K562 (cell line): Measurements from ENCODE around the gene CRYBG1. TPM values are rescaled to one million over a fixed set of nuclear protein-coding genes. Genes with fewer than 3 reads are reported as not detected.

Experiments used
- ATAC-seq: fragments of 200-7000 bp; cut with Tn5 transposase; 3 replicates; pipeline ENCODE4 v1.9.1; 2020; ENCODE audit warnings: moderate library complexity
- BruUV-seq: library from RNA; stranded (reverse); fragments of 400-500 nt; replicated peaks from 2 replicates; lab custom pipeline; 2021; lab: Mats Ljungman, UMichigan
- CTCF ChIA-PET: fragments of 300-600 bp; formaldehyde crosslinking; extraction: SDS; loops from one replicate; lab custom pipeline; 2021; ENCODE audit warnings: low intra/inter-chr PET ratio; lab: Yijun Ruan, JAX
- POLR2A ChIA-PET: fragments of 300-600, 350-650 bp; sonication (Branson Sonifier 250); formaldehyde crosslinking; extraction: SDS; loops from one replicate; lab custom pipeline; 2021; ENCODE audit warnings: antibody characterized with exemption, inconsistent platforms; lab: Yijun Ruan, JAX
- DNase-seq, 4 experiments: peaks; one replicate each; pipeline versions ENCODE4 v3.0.0 to v3.0.0-alpha.2; 2011 to 2018; ENCODE audit warnings: low spot score in 3 of 4, mixed read lengths in 3 of 4; ENCODE audit errors: extremely low read depth in 1 of 4
- FAIRE-seq: peaks from 2 replicates; lab custom pipeline; 2011; peaks lifted over from hg19 to GRCh38; lab: Jason Lieb, UNC
- H2AFZ ChIP-seq: 2 replicates; pipeline ENCODE4 v1.6.0; 2011; ENCODE audit warnings: low read depth, low read length, control low read depth, inconsistent platforms
- H3K27ac ChIP-seq: fragments of 200-600 bp; 3 replicates; pipeline ENCODE4 v1.8.0; 2011; ENCODE audit warnings: low read depth, mild to moderate bottlenecking, control low read depth, inconsistent platforms, low read length, moderate library complexity, mixed read lengths; ENCODE audit errors: extremely low read depth
- H3K27me3 ChIP-seq, 2 experiments: fragments of 300-600 bp in 1 of 2; 2 replicates in 1 of 2; 3 replicates in 1 of 2; pipeline versions ENCODE4 v1.6.0 to v1.8.0; 2011; ENCODE audit warnings: inconsistent platforms in 2 of 2, low read length in 2 of 2, mild to moderate bottlenecking in 1 of 2, mixed read lengths in 1 of 2, moderate library complexity in 1 of 2; ENCODE audit not compliant: control insufficient read depth in 2 of 2, insufficient read depth in 2 of 2
- H3K36me3 ChIP-seq: fragments of 300-600 bp; 3 replicates; pipeline ENCODE4 v1.8.0; 2011; ENCODE audit warnings: mild to moderate bottlenecking, low read length, inconsistent platforms; ENCODE audit not compliant: control insufficient read depth, insufficient read depth
- H3K4me1 ChIP-seq, 2 experiments: fragments of 200-600 bp in 1 of 2; replicated peaks in 1 of 2; 2 replicates in 1 of 2; 3 replicates in 1 of 2; pipeline versions ENCODE4 v1.5.1 to v1.8.0; 2011; ENCODE audit warnings: inconsistent platforms in 2 of 2, low read length in 2 of 2, mild to moderate bottlenecking in 1 of 2, mixed read lengths in 1 of 2, moderate library complexity in 1 of 2; ENCODE audit not compliant: control insufficient read depth in 2 of 2, insufficient read depth in 2 of 2
- H3K4me2 ChIP-seq: 2 replicates; pipeline ENCODE4 v1.6.1; 2011; ENCODE audit warnings: low read length, control low read depth, inconsistent platforms, mixed read lengths; ENCODE audit not compliant: insufficient read depth
- H3K4me3 ChIP-seq: fragments of 200-600 bp; sonication (generic), shearing (Covaris generic); 2 replicates; pipeline ENCODE4 v1.5.1; 2016; ENCODE audit warnings: control low read depth, inconsistent platforms
- H3K79me2 ChIP-seq: fragments of 200-600 bp; 3 replicates; pipeline ENCODE4 v1.8.0; 2011; ENCODE audit warnings: low read length, inconsistent platforms; ENCODE audit not compliant: control insufficient read depth, insufficient read depth
- H3K9ac ChIP-seq, 2 experiments: 2 replicates each; pipeline versions ENCODE4 v1.6.0 to v1.6.1; 2011; ENCODE audit warnings: low read depth in 2 of 2, low read length in 2 of 2, control low read depth in 1 of 2, inconsistent platforms in 1 of 2, mild to moderate bottlenecking in 1 of 2, mixed read lengths in 1 of 2; ENCODE audit not compliant: insufficient read depth in 1 of 2
- H3K9me1 ChIP-seq: one replicate; pipeline ENCODE4 v1.6.0; 2011; ENCODE audit warnings: inconsistent platforms, mild to moderate bottlenecking, low read length, moderate library complexity; ENCODE audit not compliant: control insufficient read depth, insufficient read depth
- H3K9me3 ChIP-seq: replicated peaks from 2 replicates; pipeline ENCODE4 v1.5.1; 2011; ENCODE audit warnings: low read depth, low read length, inconsistent platforms; ENCODE audit not compliant: control insufficient read depth, insufficient read depth
- H4K20me1 ChIP-seq: replicated peaks from 2 replicates; pipeline ENCODE4 v1.6.1; 2011; ENCODE audit warnings: low read length, inconsistent platforms, mixed read lengths; ENCODE audit not compliant: control insufficient read depth, insufficient read depth
- ARHGAP35 ChIP-seq: fragments of 450-650 bp; IDR thresholded peaks from 2 replicates; pipeline ENCODE4 v1.6.1; 2018; ENCODE audit not compliant: partially characterized antibody
- ARID4B ChIP-seq: sonication (generic); formaldehyde crosslinking; IDR thresholded peaks from 2 replicates; pipeline ENCODE4 v1.8.0; 2022; ENCODE audit warnings: mild to moderate bottlenecking, missing genetic modification reagents
- FOSL1 ChIP-seq: fragments of 200-800 bp; sonication (Bioruptor generic); conservative IDR thresholded peaks from 2 replicates; pipeline ENCODE4 v1.6.1; 2016; ENCODE audit warnings: missing genetic modification characterization, missing compliant biosample characterization
- JUND ChIP-seq, 2 experiments: IDR thresholded peaks; 2 replicates in 1 of 2; 3 replicates in 1 of 2; pipeline ENCODE4 v1.6.1; 2011; ENCODE audit warnings: borderline replicate concordance in 2 of 2, low read depth in 2 of 2, low read length in 2 of 2, improper control_type of control experiment in 1 of 2, missing biosample characterization in 1 of 2, missing genetic modification characterization in 1 of 2, missing genetic modification reagents in 1 of 2
- ZNF121 ChIP-seq: sonication (generic); formaldehyde crosslinking; conservative IDR thresholded peaks from 2 replicates; pipeline ENCODE4 v1.8.0; 2022; ENCODE audit warnings: missing genetic modification reagents
- WGBS: fragments of 100-300 bp; shearing (Covaris generic); methylation state at CpG from one replicate; pipeline ENCODE4 v1.1.6; 2016; ENCODE audit warnings: low coverage, mixed read lengths; ENCODE audit not compliant: insufficient coverage; ENCODE audit errors: missing lambda C conversion rate; 5-methylcytosine and 5-hydroxymethylcytosine counted together
- in situ Hi-C: fragments of 300-500 bp; cut with MboI; formaldehyde crosslinking; loops from 4 replicates; pipeline ENCODE4 v1.15.0; 2018; ENCODE audit warnings: inconsistent platforms, mixed read lengths
- intact Hi-C: fragments of 100-400 bp; cut with micrococcal nuclease; formaldehyde crosslinking; loops from 2 replicates; pipeline ENCODE4 v1.14.2; 2022
- polyA plus RNA-seq, 8 experiments: library from polyadenylated mRNA; depleted of rRNA in 4 of 8; stranded (reverse) in 5 of 8; unstranded in 3 of 8; fragments of >200 nt; fragmentation: Nextera tagmentation in 2 of 8; fragmentation: Illumina TruSeq in 1 of 8; extraction: Ambion mirVana in 2 of 8; extraction: Trizol in 1 of 8; gene quantifications; 2 replicates each; pipeline versions ENCODE4 v1.2.1 to v1.2.3, GENCODE V29; 2011 to 2014; ENCODE audit warnings: inconsistent platforms in 1 of 8, missing spikeins in 1 of 8
- total RNA-seq, 7 experiments: library from RNA; depleted of rRNA in 6 of 7; stranded (reverse); fragments of >200 nt in 6 of 7; fragmentation: Illumina TruSeq in 2 of 7; extraction: Trizol in 2 of 7; gene quantifications; 2 replicates each; pipeline versions ENCODE4 v1.2.1 to v1.2.3, GENCODE V29; 2011 to 2021; ENCODE audit warnings: low replicate concordance in 1 of 7
- TF ChIP-seq, protein P1 (sequence below): sonication (generic); formaldehyde crosslinking; IDR thresholded peaks from 2 replicates; pipeline ENCODE4 v1.8.1; 2023; ENCODE audit warnings: mild to moderate bottlenecking, missing genetic modification reagents, moderate library complexity

The CRYBG1 gene
- total and polyA plus RNA-seq, 9 of the 15 experiments (the other 6 are each of a cell fraction or from before 2014, with no cell fraction given): 0.07 to 0.47 (median 0.11) TPM

DNA sequence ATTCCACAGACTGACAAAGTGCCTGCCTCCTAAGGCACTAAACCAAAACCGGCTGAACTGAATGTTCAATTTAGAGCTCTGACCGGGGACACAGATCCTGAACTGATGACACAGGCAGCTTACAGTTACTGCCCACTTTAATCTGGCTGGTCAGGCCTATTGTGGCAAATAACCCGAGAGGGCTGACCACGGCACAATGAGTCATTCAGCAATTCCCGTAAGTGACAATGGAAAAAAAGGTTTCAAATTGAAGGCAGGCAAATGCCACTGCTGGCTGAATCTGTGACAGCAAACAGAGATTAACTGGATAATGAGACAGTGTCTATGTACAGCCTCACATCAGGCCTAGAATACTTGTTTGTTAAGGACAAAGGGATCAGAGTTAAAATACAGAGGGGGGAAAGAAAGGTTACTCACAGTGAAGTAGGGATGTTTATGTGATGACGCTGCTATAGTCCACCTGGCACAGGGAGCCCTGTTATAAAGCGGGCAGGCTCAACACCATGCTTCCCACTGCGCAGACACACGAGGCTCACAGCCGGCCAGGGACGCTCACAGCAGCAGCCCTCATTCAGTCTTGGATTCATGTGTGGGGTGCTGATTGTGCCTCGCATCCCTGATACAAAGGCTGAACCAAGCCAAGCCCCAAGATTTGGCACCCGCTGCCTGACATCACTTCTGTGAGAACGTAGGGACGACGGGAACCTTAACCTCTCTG is 214.4 kb downstream of the CRYBG1 start:
- DNase-seq: peak in 1 of 4 experiments; percentile 4
- H3K4me1 ChIP-seq: no peaks in the 10 kb centered on the region
- no peaks in the 10 kb centered on the region for H3K79me2 ChIP-seq
- H3K36me3 ChIP-seq: peaks cover 10% of the 10 kb centered on the region; the same call in 1 of the 3 replicates
- no peak overlapping the region for H3K4me3 ChIP-seq
- TF ChIP-seq, protein P1, sequence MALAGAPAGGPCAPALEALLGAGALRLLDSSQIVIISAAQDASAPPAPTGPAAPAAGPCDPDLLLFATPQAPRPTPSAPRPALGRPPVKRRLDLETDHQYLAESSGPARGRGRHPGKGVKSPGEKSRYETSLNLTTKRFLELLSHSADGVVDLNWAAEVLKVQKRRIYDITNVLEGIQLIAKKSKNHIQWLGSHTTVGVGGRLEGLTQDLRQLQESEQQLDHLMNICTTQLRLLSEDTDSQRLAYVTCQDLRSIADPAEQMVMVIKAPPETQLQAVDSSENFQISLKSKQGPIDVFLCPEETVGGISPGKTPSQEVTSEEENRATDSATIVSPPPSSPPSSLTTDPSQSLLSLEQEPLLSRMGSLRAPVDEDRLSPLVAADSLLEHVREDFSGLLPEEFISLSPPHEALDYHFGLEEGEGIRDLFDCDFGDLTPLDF (CRISPR knock-in tag): no peak
- no peak for TF ChIP-seq ARID4B (CRISPR knock-in tag)
- TF ChIP-seq JUND (IDR thresholded peaks at IDR 0.05; ENCODE audit: borderline replicate concordance, low read depth, low read length): 0 out of 2 replicates have a peak, but pooled peaks have one; percentile 10
- no peak for TF ChIP-seq JUND (tag; IDR thresholded peaks at IDR 0.05; ENCODE audit: borderline replicate concordance, low read depth, low read length)
- TF ChIP-seq FOSL1 (tag): peak; percentile 73
- TF ChIP-seq ARHGAP35: no peak
- no peak for TF ChIP-seq ZNF121 (CRISPR knock-in tag)
- H3K4me2 ChIP-seq: no peak overlapping the region
- no peak overlapping the region for H3K9ac ChIP-seq
- no peak for FAIRE-seq
- no peak for ATAC-seq
- ChIA-PET CTCF (no interaction called here), POLR2A (no interaction called here)
- in situ Hi-C loops: loop anchor here (25.0 kb wide), 1 partner anchor 412 kb away; no protein-coding TSS in a partner anchor
- no TSS peak for BruUV-seq
- no peak overlapping the region for H2AFZ ChIP-seq
- H3K27me3 ChIP-seq: no peaks in the 10 kb centered on the region
- no peaks in the 10 kb centered on the region for H3K9me1 ChIP-seq
- no peak overlapping the region for H3K27ac ChIP-seq
- H3K9me3 ChIP-seq: no peaks in the 10 kb centered on the region
- WGBS: 73% methylated on average over 16 of the region's 16 CpGs
- H4K20me1 ChIP-seq: no peaks in the 10 kb centered on the region
- intact Hi-C loops: no loop called here
